GM13977 (cell line): ENCODE data around the gene JAG2.

Experiments used
- DNase-seq: peaks from one replicate; pipeline ENCODE4 v3.0.0; 2012; ENCODE audit warnings: low spot score
- CTCF ChIP-seq: IDR thresholded peaks from 2 replicates; pipeline ENCODE4 v1.5.1; 2012; ENCODE audit warnings: mild to moderate bottlenecking, control low read depth; ENCODE audit not compliant: insufficient read depth; ENCODE audit errors: extremely low read depth, missing control alignments
- in situ Hi-C: fragments of 300-500 bp; cut with MboI; formaldehyde crosslinking; loops from one replicate; pipeline ENCODE4 v1.12.0; 2022; ENCODE audit warnings: low sequenced_read_pairs, low pct_unique_long_range_greater_than_20kb, mixed read lengths, inconsistent platforms; ENCODE audit not compliant: unreplicated experiment

JAG2 gene

GRCh38 chr14:105166571-105167302 is 1.8 kb downstream of the JAG2 start:
- DNase-seq: no peak
- in situ Hi-C loops: no loop called here
- TF ChIP-seq CTCF: no peak

- in situ Hi-C loops: no loop called here
- DNase-seq: no peak
- TF ChIP-seq CTCF: no peak
These were observed 2.7 kb downstream of the JAG2 start for GRCh38 chr14:105165761-105166485.

- no peak for TF ChIP-seq CTCF
- in situ Hi-C loops: no loop called here
- no peak for DNase-seq
These were observed 3.4 kb downstream of the JAG2 start for GRCh38 chr14:105165134-105165704.

GRCh38 chr14:105163040-105163742 is 5.4 kb downstream of the JAG2 start:
- in situ Hi-C loops: no loop called here
- TF ChIP-seq CTCF: no peak
- DNase-seq: no peak

GRCh38 chr14:105162669-105162979 is 6.0 kb downstream of the JAG2 start:
- DNase-seq: no peak
- no peak for TF ChIP-seq CTCF

GRCh38 chr14:105161964-105162668 is 6.5 kb downstream of the JAG2 start:
- DNase-seq: peak; percentile 76
- no peak for TF ChIP-seq CTCF
- in situ Hi-C loops: no loop called here

More at GRCh38 chr14:105162669-105162979, 6.0 kb downstream of the JAG2 start:
- in situ Hi-C loops: no loop called here
